HG02938 (cell line): ENCODE measurements around the gene FAM228A.

Source experiments
- ATAC-seq: cut with Tn5 transposase; IDR thresholded peaks from one replicate; pipeline ENCODE4 v1.9.1; 2021; ENCODE audit warnings: mild to moderate bottlenecking, moderate library complexity; ENCODE audit not compliant: unreplicated experiment

FAM228A gene

DNA sequence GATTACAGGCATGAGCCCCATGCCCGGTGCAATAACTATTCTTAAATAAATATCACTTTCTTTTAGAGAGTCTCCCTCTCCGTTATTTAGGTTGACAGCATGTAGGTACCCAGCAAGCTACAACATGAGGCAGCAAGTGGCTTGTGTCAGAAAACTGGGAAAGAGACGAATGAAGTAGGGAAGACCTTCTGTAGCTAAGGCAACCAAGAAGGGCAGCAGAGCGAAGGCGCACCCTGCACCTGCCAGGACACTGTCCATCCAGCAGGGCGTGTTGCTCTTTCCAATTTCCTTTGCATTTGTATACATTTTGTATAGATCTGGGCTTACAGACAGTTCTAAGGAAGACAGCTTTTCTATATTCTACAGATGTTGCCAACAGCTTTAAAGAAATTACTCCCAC, 48.1 kb downstream of the FAM228A start:
- ATAC-seq, result no peak

DNA sequence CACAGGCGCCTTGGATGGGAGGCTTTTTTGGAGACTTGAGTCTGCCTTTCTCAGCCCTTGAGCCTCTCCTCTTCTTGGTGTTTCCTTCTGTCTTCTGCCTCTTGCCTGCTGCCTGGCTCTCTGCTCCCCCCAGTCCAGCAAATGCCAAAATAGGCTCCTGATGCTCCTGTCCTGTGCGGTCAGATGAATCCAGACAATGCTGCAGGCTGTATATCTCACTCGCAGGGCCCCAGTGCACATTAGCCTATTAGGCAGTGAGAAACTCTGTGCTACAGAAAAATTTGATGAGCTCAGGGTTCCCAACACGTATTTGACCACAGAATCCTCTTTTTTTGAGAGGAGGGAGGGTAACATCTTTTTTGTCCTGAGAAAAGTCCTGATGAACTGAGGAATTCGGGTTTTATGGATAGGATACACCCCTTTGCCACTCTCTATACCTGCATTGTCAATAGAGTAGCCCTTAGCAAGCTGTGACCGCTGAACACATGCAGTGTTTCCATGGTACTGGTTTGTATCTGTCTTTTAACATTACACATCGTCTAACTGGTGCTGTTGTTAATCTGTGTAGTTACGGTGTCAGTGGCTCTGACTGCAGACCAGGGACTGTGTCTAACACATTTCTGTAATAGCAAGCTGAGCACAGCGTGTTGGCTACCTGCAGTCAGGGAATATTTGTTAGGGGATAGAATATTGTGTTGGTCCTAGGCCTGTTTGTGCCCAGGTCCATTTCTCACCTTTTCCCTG, 50.8 kb downstream of the FAM228A start:
- no peak for ATAC-seq

DNA sequence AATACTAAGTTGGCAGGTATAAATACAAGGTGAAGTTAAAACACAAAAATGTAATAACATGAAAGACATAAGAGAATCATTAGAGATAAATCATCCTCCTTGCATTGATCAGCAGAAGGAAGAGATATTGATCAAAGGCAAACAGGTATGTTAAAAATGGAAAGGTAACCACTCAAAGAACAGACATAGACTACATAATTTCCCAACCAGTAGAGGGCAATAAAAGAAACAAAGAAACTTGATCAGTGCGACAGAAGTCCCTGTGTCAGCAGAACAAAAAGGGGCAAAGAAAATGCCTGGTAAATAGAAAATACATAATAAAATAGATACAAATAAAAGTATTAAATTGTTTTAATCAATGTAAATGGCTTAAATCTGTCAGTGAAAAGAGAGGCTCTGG, 53.6 kb downstream of the FAM228A start:
- ATAC-seq, result no peak

DNA sequence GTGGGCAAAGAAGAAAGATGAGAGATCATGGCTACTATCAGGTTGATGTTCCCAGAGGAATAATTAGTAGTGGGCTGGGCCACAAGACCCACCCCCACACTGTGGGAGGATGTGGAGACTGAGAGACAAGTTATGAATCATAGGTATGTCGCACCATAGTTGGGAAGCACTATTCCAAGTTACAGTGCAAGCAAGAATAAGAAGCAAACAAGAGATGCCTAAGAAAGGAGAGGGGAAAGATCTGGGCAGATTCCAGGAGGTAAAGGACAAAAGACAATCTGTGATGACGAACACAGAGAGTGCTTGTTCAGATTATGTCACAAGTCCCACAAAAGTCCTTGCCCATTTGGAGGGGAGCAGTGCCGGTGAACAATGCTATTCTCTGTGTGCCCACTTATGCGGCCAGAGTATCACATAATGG, 56.6 kb downstream of the FAM228A start:
- ATAC-seq, result no peak

DNA sequence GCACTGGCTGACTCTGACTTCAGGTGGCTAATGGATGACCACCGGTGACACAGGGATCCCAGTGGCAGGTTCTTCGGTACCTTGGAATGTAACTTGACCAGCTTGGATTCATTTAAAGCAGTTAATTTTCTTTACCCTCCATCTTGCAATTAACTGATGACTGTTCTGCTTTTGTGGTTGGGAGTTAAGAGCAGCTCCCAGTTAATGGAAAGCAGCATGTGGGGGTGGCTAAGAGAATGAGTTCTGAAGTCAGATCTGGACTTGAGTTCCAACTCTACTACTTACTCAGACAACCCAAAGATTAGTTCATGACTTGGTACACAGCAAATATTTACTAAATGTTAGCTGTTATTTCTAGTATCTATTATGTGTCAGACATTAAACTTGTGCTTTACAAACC, 58.5 kb downstream of the FAM228A start:
- no peak for ATAC-seq

DNA sequence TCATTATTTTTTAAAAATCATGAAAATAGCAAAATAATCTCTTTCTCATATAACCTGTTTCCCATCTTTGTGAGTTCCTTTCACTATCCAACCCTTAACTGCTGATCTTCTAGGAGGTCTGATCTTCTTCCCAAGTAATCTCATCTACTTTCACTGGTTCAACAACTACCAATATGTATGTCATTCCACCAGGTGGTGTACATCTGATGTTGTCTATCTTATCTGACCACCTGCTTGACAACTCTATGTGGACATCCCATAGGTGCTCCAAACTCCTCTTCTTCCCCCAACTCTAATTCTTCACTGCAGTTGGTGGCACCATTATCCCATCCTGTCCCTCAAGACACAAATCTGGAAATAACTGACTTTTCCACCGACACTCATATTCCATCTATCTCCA, 62.5 kb downstream of the FAM228A start:
- ATAC-seq, result no peak

DNA sequence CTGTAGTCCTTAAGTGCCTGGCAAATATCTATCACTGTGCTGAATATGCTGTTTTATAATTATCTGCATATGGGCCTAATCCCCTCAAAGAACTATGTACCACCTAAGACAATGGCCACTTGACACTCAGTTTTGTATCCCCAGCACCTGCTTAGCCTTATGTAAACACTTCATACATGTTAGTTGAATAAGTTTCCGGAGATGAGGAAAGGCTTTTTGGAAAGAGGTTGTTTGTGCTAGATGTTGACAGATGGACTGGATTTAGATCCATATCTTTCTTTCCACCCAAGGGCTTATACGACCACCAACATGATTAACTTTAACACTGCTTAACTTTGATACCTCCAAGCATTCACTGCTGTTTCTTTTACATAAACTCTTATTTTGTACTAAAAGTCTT, 63.3 kb downstream of the FAM228A start:
- ATAC-seq, result no peak

DNA sequence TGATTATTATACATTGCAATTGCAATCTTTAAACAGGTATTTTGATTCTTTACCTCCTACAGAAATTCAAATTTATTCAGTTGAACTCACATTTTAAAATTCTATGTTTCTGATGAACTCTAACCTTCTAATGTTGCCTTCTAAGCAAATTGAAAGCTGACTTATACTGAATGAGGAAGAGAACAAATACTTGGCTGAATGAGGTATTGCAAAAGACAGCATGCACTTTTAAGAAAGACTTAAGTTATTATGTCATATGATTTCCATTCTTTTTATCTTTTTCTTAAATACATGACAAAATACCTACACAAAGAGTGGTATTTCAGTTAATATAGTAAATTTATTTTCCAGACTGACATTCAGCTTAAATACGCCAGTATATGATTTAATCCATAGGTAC, 64.7 kb downstream of the FAM228A start:
- ATAC-seq, result no peak
